Measurements from ENCODE around the gene MATN4.

The MATN4 gene

DNA sequence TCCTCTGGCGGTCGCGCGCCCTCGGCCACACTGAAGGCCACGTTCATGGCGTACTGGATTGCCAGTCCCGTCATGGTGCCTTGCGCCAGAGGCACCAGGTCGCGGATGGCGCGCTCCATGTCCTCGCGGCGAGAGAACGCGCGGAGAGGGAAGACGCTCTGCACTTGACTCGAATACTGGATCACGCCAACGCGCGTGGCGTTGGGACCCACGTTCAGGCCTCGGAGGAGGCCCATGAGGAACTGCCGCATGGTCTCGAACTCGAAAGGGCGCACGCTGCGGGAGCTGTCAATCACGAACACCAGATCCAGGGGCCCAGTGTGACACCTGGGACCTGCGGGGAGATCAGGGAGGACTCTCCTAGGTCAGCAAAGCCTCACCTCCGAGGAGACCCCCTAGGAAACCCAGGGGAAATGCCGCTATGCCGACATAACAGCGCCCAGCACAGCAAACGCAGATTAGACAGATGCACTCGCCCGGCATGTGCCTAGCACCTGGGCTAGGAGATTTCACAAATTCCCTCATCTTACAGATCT, 3.6 kb downstream of the MATN4 start:
- Histone ChIP-seq H3K36me3 (no peaks in the 10 kb centered on the region), H3K4me2 (no peak overlapping the region), H3K4me1 (peaks cover 0 to 26% (median 20%) of the 10 kb centered on the region in 10 experiments; a peak in 14 of 20 replicates), H4K20me1 (no peaks in the 10 kb centered on the region), H3K4me3 (no peak overlapping the region), H3K27me3 (peaks cover 0 to 18% (median 10%) of the 10 kb centered on the region in 11 experiments; a peak in 10 of 22 replicates), H3K9ac (no peak overlapping the region), H3K27ac (no peak overlapping the region), H3K9me3 (replicated peaks in 1 of 11) (peaks cover 0 to 11% (median 4%) of the 10 kb centered on the region in 11 experiments; a peak in 7 of 22 replicates)
- TF ChIP-seq Cebpa-rat (IDR thresholded peaks at IDR 0.05), result no peak

- Histone ChIP-seq H3K4me2 (no peak overlapping the region), H3K36me3 (no peaks in the 10 kb centered on the region), H4K20me1 (no peaks in the 10 kb centered on the region), H3K27ac (no peak overlapping the region), H3K4me3 (no peak overlapping the region), H3K4me1 (peaks cover 0 to 19% (median 13%) of the 10 kb centered on the region in 10 experiments; a peak in 13 of 20 replicates), H3K9ac (no peak overlapping the region), H3K27me3 (peaks cover 0 to 18% (median 10%) of the 10 kb centered on the region in 11 experiments; a peak in 10 of 22 replicates), H3K9me3 (replicated peaks in 1 of 11) (peaks cover 0 to 11% (median 4%) of the 10 kb centered on the region in 11 experiments; a peak in 7 of 22 replicates)
- TF ChIP-seq Cebpa-rat (IDR thresholded peaks at IDR 0.05), result no peak
Measured at GRCh38 chr20:45303586-45304463, 4.3 kb downstream of the MATN4 start.

- Histone ChIP-seq H3K4me1 (no peaks in the 10 kb centered on the region), H3K9ac (no peak overlapping the region), H4K20me1 (no peaks in the 10 kb centered on the region), H3K9me3 (replicated peaks in 1 of 11) (peaks cover 0 to 11% (median 4%) of the 10 kb centered on the region in 11 experiments; a peak in 8 of 22 replicates), H3K27ac (no peak overlapping the region), H3K27me3 (peaks cover 0 to 9% (median 6%) of the 10 kb centered on the region in 11 experiments; a peak in 9 of 22 replicates), H3K4me3 (no peak overlapping the region), H3K36me3 (no peaks in the 10 kb centered on the region), H3K4me2 (no peak overlapping the region)
- no peak for TF ChIP-seq Cebpa-rat (IDR thresholded peaks at IDR 0.05)
Measured at GRCh38 chr20:45301824-45302271, 6.3 kb downstream of the MATN4 start.

DNA sequence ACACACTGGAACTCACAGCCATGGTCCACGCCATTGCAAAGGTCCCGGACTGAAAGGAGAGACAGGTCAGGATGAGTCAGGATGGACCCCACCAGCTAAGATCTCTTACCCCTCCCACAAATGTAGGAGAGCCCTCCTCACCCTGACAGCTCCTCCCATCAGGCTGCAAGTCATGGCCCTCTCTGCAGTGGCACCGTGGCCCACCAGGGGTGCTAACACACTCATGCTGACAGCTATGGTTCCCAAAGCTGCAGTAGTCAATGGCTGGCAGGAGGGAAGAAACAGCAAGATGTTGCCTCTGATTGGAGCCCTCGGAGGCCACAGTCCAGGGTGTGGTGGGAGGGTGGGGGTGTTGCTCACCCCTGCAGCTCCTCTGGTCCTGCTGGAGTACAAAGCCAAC, 7.1 kb downstream of the MATN4 start:
- Histone ChIP-seq H3K27me3 (no peaks in the 10 kb centered on the region), H3K4me2 (no peak overlapping the region), H3K27ac (no peak overlapping the region), H3K9ac (no peak overlapping the region), H4K20me1 (no peaks in the 10 kb centered on the region), H3K4me3 (no peak overlapping the region), H3K9me3 (replicated peaks in 1 of 11) (peaks cover 0 to 11% (median 4%) of the 10 kb centered on the region in 11 experiments; a peak in 8 of 22 replicates), H3K36me3 (no peaks in the 10 kb centered on the region), H3K4me1 (no peaks in the 10 kb centered on the region)
- TF ChIP-seq Cebpa-rat (IDR thresholded peaks at IDR 0.05), result no peak

- Histone ChIP-seq H4K20me1 (no peaks in the 10 kb centered on the region), H3K27ac (no peak overlapping the region), H3K4me1 (no peaks in the 10 kb centered on the region), H3K4me2 (no peak overlapping the region), H3K9me3 (replicated peaks in 1 of 11) (peaks cover 6 to 19% (median 9%) of the 10 kb centered on the region in 11 experiments), H3K36me3 (no peaks in the 10 kb centered on the region), H3K4me3 (no peak overlapping the region), H3K27me3 (no peaks in the 10 kb centered on the region), H3K9ac (no peak overlapping the region)
- TF ChIP-seq Cebpa-rat (IDR thresholded peaks at IDR 0.05), result no peak
Measured at GRCh38 chr20:45299786-45300185, 8.3 kb downstream of the MATN4 start.

DNA sequence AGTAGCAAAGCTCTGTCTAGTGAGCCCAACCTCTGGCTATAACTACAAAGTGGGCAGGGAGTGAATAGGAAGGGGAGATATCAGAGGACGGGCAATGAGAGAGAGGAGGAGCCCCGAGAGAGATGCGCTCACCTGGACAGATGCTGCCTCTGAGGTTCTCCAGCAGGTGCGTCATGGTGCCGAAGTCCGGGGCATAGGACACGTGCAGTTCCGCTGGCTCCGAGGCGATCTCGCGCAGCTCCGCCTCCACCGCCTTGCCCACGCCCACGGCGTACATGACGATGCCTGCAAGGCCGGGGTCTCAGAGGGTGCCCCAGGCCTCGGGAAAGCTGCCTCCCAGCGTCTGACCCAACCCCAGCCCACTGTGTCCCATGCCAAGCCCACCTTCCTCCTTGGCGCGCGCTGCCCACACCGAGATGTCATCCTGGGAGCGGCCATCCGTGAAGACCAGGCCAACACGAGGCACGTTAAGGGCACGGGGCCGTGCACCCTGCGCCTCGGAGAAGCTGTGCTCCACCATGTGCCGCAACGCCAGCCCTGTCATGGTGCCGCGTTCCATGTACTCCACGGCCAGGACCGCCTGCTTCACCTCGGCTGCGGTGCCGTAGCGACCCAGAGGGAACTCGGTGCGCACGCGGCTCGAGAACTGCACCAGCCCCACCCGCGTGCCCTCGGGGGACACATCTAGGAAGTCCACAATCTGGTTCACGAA, 10.2 kb downstream of the MATN4 start:
- Histone ChIP-seq H3K27me3 (peaks cover 7 to 17% (median 12%) of the 10 kb centered on the region in 11 experiments), H3K9me3 (replicated peaks in 1 of 11) (peaks cover 10 to 25% (median 15%) of the 10 kb centered on the region in 11 experiments), H3K36me3 (no peaks in the 10 kb centered on the region), H3K27ac (no peak overlapping the region), H3K4me3 (no peak overlapping the region), H4K20me1 (no peaks in the 10 kb centered on the region), H3K4me2 (no peak overlapping the region), H3K4me1 (peaks cover 0 to 7% (median 0%) of the 10 kb centered on the region in 10 experiments; a peak in 3 of 20 replicates), H3K9ac (no peak overlapping the region)
- no peak for TF ChIP-seq Cebpa-rat (IDR thresholded peaks at IDR 0.05)

DNA sequence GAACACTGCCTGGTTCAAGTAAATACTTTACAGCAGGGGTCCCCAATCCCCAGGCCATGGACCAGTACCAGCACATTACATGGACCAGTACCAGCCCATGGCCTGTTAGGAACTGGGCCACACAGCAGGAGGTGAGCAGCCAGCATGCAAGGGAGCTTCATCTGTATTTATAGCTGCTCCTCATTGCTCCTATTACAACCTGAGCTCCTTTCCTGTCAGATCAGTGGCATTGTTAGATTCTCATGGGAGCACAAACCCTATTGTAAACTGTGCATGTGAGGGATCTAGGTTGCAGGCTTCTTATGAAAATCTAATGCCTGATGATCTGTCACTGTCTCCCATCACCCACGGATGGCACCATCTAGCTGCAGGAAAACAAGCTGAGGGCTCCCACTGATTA, 13.4 kb downstream of the MATN4 start:
- Histone ChIP-seq H3K36me3 (no peaks in the 10 kb centered on the region), H3K27me3 (peaks cover 11 to 25% (median 22%) of the 10 kb centered on the region in 11 experiments), H3K4me2 (no peak overlapping the region), H4K20me1 (no peaks in the 10 kb centered on the region), H3K9me3 (replicated peaks in 1 of 11) (peaks cover 10 to 25% (median 15%) of the 10 kb centered on the region in 11 experiments), H3K27ac (no peak overlapping the region), H3K9ac (no peak overlapping the region), H3K4me1 (peaks cover 0 to 15% (median 7%) of the 10 kb centered on the region in 10 experiments; a peak in 7 of 20 replicates), H3K4me3 (no peak overlapping the region)
- TF ChIP-seq Cebpa-rat (IDR thresholded peaks at IDR 0.05), result no peak

GRCh38 chr20:45294003-45294368, 14.1 kb downstream of the MATN4 start:
- TF ChIP-seq Cebpa-rat (IDR thresholded peaks at IDR 0.05), result no peak
- Histone ChIP-seq H3K9me3 (replicated peaks in 1 of 11) (peaks cover 10 to 25% (median 15%) of the 10 kb centered on the region in 11 experiments), H3K36me3 (no peaks in the 10 kb centered on the region), H3K27me3 (peaks cover 11 to 25% (median 22%) of the 10 kb centered on the region in 11 experiments), H3K27ac (no peak overlapping the region), H3K9ac (peak overlapping the region in 1 of 11 experiments; percentile 72; a peak in 1 of 22 replicates), H3K4me3 (peak overlapping the region in 6 of 10 experiments; percentile 53 to 60 (median 57); a peak in 7 of 20 replicates), H4K20me1 (no peaks in the 10 kb centered on the region), H3K4me2 (peak overlapping the region in 10 of 11 experiments; percentile 69 to 85 (median 75); a peak in 14 of 22 replicates), H3K4me1 (peaks cover 0 to 15% (median 7%) of the 10 kb centered on the region in 10 experiments; a peak in 7 of 20 replicates)

Data from BLaER1 treated with 17β-estradiol and CSF1 and Interleukin-3, amounts not matched to agents 10 nM and 100 nM (cell line).